GM23248 (cell line): ENCODE results near the gene THSD4. TPM values are rescaled to one million over a fixed set of nuclear protein-coding genes. Genes with fewer than 3 reads are reported as not detected.
A peak's percentile ranks its signal among the peaks of the same experiment; 100 is the strongest.

Experiments used
- DNase-seq: peaks from one replicate; pipeline ENCODE4 v3.0.0-alpha.2; 2015
- H2AFZ ChIP-seq: fragments of 200-600 bp; sonication (generic); 2 replicates; pipeline ENCODE4 v1.6.1; 2016; ENCODE audit warnings: antibody characterized with exemption
- H3F3A ChIP-seq: fragments of 200-600 bp; sonication (generic); 2 replicates; pipeline ENCODE4 v1.6.1; 2016; ENCODE audit warnings: mild to moderate bottlenecking, antibody characterized with exemption, mixed run types; ENCODE audit not compliant: insufficient read depth
- H3K27ac ChIP-seq: fragments of 200-600 bp; sonication (generic); 2 replicates; pipeline ENCODE4 v1.5.1; 2016; ENCODE audit warnings: mild to moderate bottlenecking
- H3K27me3 ChIP-seq: fragments of 200-600 bp; sonication (generic); replicated peaks from 2 replicates; pipeline ENCODE4 v1.6.1; 2016; ENCODE audit warnings: mild to moderate bottlenecking; ENCODE audit not compliant: insufficient read depth
- H3K36me3 ChIP-seq: fragments of 200-600 bp; sonication (generic); 2 replicates; pipeline ENCODE4 v1.6.1; 2016; ENCODE audit warnings: low read depth, mild to moderate bottlenecking
- H3K4me1 ChIP-seq: fragments of 200-600 bp; sonication (generic); 2 replicates; pipeline ENCODE4 v1.6.1; 2016; ENCODE audit warnings: mild to moderate bottlenecking; ENCODE audit not compliant: insufficient read depth
- H3K4me2 ChIP-seq: fragments of 200-600 bp; sonication (generic); one replicate; pipeline ENCODE4 v1.6.1; 2016; ENCODE audit warnings: mild to moderate bottlenecking; ENCODE audit not compliant: unreplicated experiment
- H3K4me3 ChIP-seq: fragments of 200-600 bp; sonication (generic); 2 replicates; pipeline ENCODE4 v1.5.1; 2016; ENCODE audit warnings: mild to moderate bottlenecking
- H3K79me2 ChIP-seq: fragments of 200-600 bp; sonication (generic); 2 replicates; pipeline ENCODE4 v1.6.1; 2016; ENCODE audit warnings: mild to moderate bottlenecking; ENCODE audit not compliant: insufficient read depth
- H3K9ac ChIP-seq: fragments of 200-600 bp; sonication (generic); 2 replicates; pipeline ENCODE4 v1.6.1; 2016; ENCODE audit warnings: mild to moderate bottlenecking
- H3K9me2 ChIP-seq: fragments of 200-600 bp; sonication (generic); 2 replicates; pipeline ENCODE4 v1.6.1; 2016; ENCODE audit warnings: mixed run types, mild to moderate bottlenecking, moderate library complexity; ENCODE audit not compliant: insufficient read depth
- H3K9me3 ChIP-seq: fragments of 200-600 bp; sonication (generic); one replicate; pipeline ENCODE4 v1.6.1; 2017; ENCODE audit warnings: low read depth
- H4K20me1 ChIP-seq: fragments of 200-600 bp; sonication (generic); 2 replicates; pipeline ENCODE4 v1.6.0; 2016; ENCODE audit not compliant: insufficient read depth
- EZH2 ChIP-seq: fragments of 200-600 bp; sonication (generic); IDR thresholded peaks from 2 replicates; pipeline ENCODE4 v1.6.1; 2018; ENCODE audit warnings: antibody characterized with exemption, mild to moderate bottlenecking; ENCODE audit not compliant: insufficient read depth, poor library complexity, severe bottlenecking
- EZH2phosphoT487 ChIP-seq: fragments of 200-600 bp; sonication (generic); IDR thresholded peaks from 2 replicates; pipeline ENCODE4 v1.6.1; 2018; ENCODE audit warnings: antibody characterized with exemption, moderate library complexity, mild to moderate bottlenecking, low read depth; ENCODE audit not compliant: insufficient read depth
- WGBS, 2 experiments: methylation state at CpG; one replicate each; pipeline ENCODE4 v1.1.6; 2015 to 2017; ENCODE audit warnings: low lambda C conversion rate in 2 of 2, low coverage in 1 of 2; ENCODE audit errors: missing lambda C conversion rate in 2 of 2; 5-methylcytosine and 5-hydroxymethylcytosine counted together
- in situ Hi-C: fragments of 300-500 bp; cut with MboI; formaldehyde crosslinking; loops from 2 replicates; pipeline ENCODE4 v1.15.0; 2020
- polyA plus RNA-seq: library from polyadenylated mRNA; unstranded; fragments of >200 nt; fragmentation: Nextera tagmentation; extraction: Ambion mirVana; gene quantifications from 2 replicates; pipeline ENCODE4 v1.2.1, GENCODE V29; 2016
- total RNA-seq: library from RNA; depleted of rRNA; stranded (reverse); fragments of >200 nt; shearing (Covaris generic); gene quantifications from 2 replicates; pipeline ENCODE4 v1.2.3, GENCODE V29; 2014

THSD4 gene
- total and polyA plus RNA-seq, 2 experiments from 2014 or later = 14.2 to 58.9 TPM

- H3K9me3 ChIP-seq = no peaks in the 10 kb centered on the region
- H3K9me2 ChIP-seq = no peaks in the 10 kb centered on the region
- H3K4me3 ChIP-seq = no peak overlapping the region
- H3K4me2 ChIP-seq = no peak overlapping the region
- TF ChIP-seq EZH2phosphoT487 (no peak), EZH2 (no peak)
- 75 to 77% methylated on average over 9 of the region's 9 CpGs for WGBS, 2 experiments
- DNase-seq = peak; percentile 70
- H3K27ac ChIP-seq = no peak overlapping the region
- no peak overlapping the region for H2AFZ ChIP-seq
- H3K4me1 ChIP-seq = peaks cover 17% of the 10 kb centered on the region
- no peaks in the 10 kb centered on the region for H3K36me3 ChIP-seq
- H3K9ac ChIP-seq = 0 out of 2 replicates have a peak overlapping the region, but pooled peaks have one; percentile 62
- in situ Hi-C loops = no loop called here
- no peaks in the 10 kb centered on the region for H3K79me2 ChIP-seq
- H3K27me3 ChIP-seq = no peaks in the 10 kb centered on the region
- no peaks in the 10 kb centered on the region for H4K20me1 ChIP-seq
- H3F3A ChIP-seq = peaks cover 15% of the 10 kb centered on the region
These were observed 666.1 kb downstream of the THSD4 start for GRCh38 chr15:71781179-71781964.

- no peak for DNase-seq
- in situ Hi-C loops = no loop called here
- Histone ChIP-seq H2AFZ (no peak overlapping the region), H3K79me2 (no peaks in the 10 kb centered on the region), H3K36me3 (no peaks in the 10 kb centered on the region), H3K4me1 (peaks cover 17% of the 10 kb centered on the region), H3K9me2 (no peaks in the 10 kb centered on the region), H3K4me2 (no peak overlapping the region), H3K9me3 (no peaks in the 10 kb centered on the region), H3F3A (peaks cover 15% of the 10 kb centered on the region), H3K27ac (no peak overlapping the region), H4K20me1 (no peaks in the 10 kb centered on the region), H3K4me3 (no peak overlapping the region), H3K27me3 (no peaks in the 10 kb centered on the region), H3K9ac (no peak overlapping the region)
- WGBS, 2 experiments = 85% methylated on average over 8 of the region's 8 CpGs
- TF ChIP-seq EZH2 (no peak), EZH2phosphoT487 (no peak)
These were observed 666.6 kb downstream of the THSD4 start for GRCh38 chr15:71781965-71782265.

- H2AFZ ChIP-seq = no peak overlapping the region
- H3K27me3 ChIP-seq = no peaks in the 10 kb centered on the region
- no peak overlapping the region for H3K9ac ChIP-seq
- H3K79me2 ChIP-seq = no peaks in the 10 kb centered on the region
- H3K27ac ChIP-seq = no peak overlapping the region
- peaks cover 17% of the 10 kb centered on the region for H3K4me1 ChIP-seq
- no peaks in the 10 kb centered on the region for H3K9me2 ChIP-seq
- no peak overlapping the region for H3K4me2 ChIP-seq
- TF ChIP-seq EZH2phosphoT487 (no peak), EZH2 (no peak)
- H3F3A ChIP-seq = peaks cover 15% of the 10 kb centered on the region
- 72 to 77% methylated on average over 10 of the region's 10 CpGs for WGBS, 2 experiments
- in situ Hi-C loops = no loop called here
- no peaks in the 10 kb centered on the region for H3K36me3 ChIP-seq
- H4K20me1 ChIP-seq = no peaks in the 10 kb centered on the region
- no peak overlapping the region for H3K4me3 ChIP-seq
- H3K9me3 ChIP-seq = no peaks in the 10 kb centered on the region
- no peak for DNase-seq
These were observed 667.3 kb downstream of the THSD4 start for GRCh38 chr15:71782422-71783165.

- 65 to 66% methylated on average over 6 of the region's 6 CpGs for WGBS, 2 experiments
These were observed 669.4 kb downstream of the THSD4 start for GRCh38 chr15:71784719-71785118.

More at GRCh38 chr15:71784719-71785118, 669.4 kb downstream of the THSD4 start:
- DNase-seq = no peak
- no peaks in the 10 kb centered on the region for H3K36me3 ChIP-seq
- H3K9me2 ChIP-seq = no peaks in the 10 kb centered on the region
- no peak overlapping the region for H3K4me3 ChIP-seq
- TF ChIP-seq EZH2 (no peak), EZH2phosphoT487 (no peak)
- no peak overlapping the region for H2AFZ ChIP-seq
- no peaks in the 10 kb centered on the region for H3K27me3 ChIP-seq
- no peak overlapping the region for H3K4me2 ChIP-seq
- H3K9me3 ChIP-seq = no peaks in the 10 kb centered on the region
- no peaks in the 10 kb centered on the region for H3K79me2 ChIP-seq
- peaks cover 14% of the 10 kb centered on the region for H3F3A ChIP-seq
- peaks cover 17% of the 10 kb centered on the region for H3K4me1 ChIP-seq
- in situ Hi-C loops = no loop called here
- no peaks in the 10 kb centered on the region for H4K20me1 ChIP-seq
- no peak overlapping the region for H3K9ac ChIP-seq
- no peak overlapping the region for H3K27ac ChIP-seq
